Transverse colon (tissue), 4 donors: ENCODE data around the gene RPTOR.
"Not testable (repeated sequence)": the region's sequence is repeated elsewhere in the genome, so short reads cannot be mapped to it uniquely, and the experiment has no call there.

Source experiments
- CTCF ChIP-seq, 5 experiments: fragments of 200-600 bp in 3 of 5; fragments of 450-650 bp in 2 of 5; sonication (generic) in 3 of 5; IDR thresholded peaks; 1 replicate in 2 of 5; 2 replicates in 3 of 5; pipeline ENCODE4 v1.5.1; 2016 to 2017; ENCODE audit warnings: antibody characterized with exemption in 5 of 5, inconsistent platforms in 3 of 5, mild to moderate bottlenecking in 2 of 5, moderate library complexity in 1 of 5
- EP300 ChIP-seq: sonication (generic); formaldehyde crosslinking; IDR thresholded peaks from one replicate; pipeline ENCODE4 v1.6.1; 2017; ENCODE audit warnings: antibody characterized with exemption, low read depth
- POLR2A ChIP-seq: fragments of 450-650 bp; IDR thresholded peaks from one replicate; pipeline ENCODE4 v1.6.1; 2016; ENCODE audit warnings: antibody characterized with exemption, mild to moderate bottlenecking, moderate library complexity
- POLR2AphosphoS5 ChIP-seq, 3 donors: sonication (generic); formaldehyde crosslinking; IDR thresholded peaks; one replicate each; pipeline ENCODE4 v1.6.1; 2016; ENCODE audit warnings: antibody characterized with exemption in 3 of 3

- TF ChIP-seq POLR2AphosphoS5 (IDR thresholded peaks at IDR 0.05); CTCF (IDR thresholded peaks at IDR 0.05); EP300; POLR2A: not testable (repeated sequence)
Measured at GRCh38 chr17:80537386-80537785, 7.3 kb upstream of the RPTOR start.
